ENCODE data around the gene PEG3.
"Not testable (repeated sequence)": the region's sequence is repeated elsewhere in the genome, so short reads cannot be mapped to it uniquely, and the experiment has no call there.

Gene PEG3

DNA sequence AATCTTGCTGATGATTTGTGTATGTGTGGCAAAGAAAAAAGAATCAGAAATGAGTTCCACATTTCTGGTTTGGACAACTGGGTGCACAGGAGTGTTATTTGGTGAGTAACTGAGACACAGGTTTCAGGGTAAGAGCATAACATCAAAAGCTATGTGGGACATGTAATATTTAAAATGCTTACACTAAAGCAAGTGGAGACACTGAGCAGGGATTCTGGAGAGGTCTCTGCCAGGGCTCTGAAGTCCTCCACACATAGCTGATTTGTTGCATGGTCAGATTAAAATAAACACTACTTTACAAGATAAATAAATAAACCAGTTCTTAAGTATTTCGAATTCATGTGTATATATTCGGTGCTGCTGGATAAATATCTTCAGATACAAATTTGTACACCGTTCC lies 16.3 kb upstream of the PEG3 start:
- H3K27ac ChIP-seq, result no peak overlapping the region
- TF ChIP-seq ZFX (IDR thresholded peaks at IDR 0.05), result no peak
- TF ChIP-seq, protein P1, sequence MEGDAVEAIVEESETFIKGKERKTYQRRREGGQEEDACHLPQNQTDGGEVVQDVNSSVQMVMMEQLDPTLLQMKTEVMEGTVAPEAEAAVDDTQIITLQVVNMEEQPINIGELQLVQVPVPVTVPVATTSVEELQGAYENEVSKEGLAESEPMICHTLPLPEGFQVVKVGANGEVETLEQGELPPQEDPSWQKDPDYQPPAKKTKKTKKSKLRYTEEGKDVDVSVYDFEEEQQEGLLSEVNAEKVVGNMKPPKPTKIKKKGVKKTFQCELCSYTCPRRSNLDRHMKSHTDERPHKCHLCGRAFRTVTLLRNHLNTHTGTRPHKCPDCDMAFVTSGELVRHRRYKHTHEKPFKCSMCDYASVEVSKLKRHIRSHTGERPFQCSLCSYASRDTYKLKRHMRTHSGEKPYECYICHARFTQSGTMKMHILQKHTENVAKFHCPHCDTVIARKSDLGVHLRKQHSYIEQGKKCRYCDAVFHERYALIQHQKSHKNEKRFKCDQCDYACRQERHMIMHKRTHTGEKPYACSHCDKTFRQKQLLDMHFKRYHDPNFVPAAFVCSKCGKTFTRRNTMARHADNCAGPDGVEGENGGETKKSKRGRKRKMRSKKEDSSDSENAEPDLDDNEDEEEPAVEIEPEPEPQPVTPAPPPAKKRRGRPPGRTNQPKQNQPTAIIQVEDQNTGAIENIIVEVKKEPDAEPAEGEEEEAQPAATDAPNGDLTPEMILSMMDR (conservative IDR thresholded peaks at IDR 0.05), result no peak

DNA sequence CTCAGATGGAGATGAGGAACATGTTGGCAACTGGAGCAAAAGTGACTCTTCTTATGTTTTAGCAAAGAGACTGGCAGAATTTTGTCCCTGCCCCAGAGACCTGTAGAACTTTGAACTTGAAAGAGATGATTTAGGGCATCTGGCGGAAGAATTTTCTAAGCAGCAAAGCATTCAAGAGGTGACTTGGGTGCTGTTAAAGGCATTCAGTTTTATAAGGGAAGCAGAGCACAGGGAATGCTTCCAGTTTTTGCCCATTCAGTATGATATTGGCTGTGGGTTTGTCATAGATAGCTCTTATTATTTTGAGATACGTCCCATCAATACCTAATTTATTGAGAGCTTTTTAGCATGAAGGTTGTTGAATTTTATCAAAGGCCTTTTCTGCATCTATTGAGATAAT lies 11.8 kb upstream of the PEG3 start:
- H3K27ac ChIP-seq, result not testable (repeated sequence)

DNA sequence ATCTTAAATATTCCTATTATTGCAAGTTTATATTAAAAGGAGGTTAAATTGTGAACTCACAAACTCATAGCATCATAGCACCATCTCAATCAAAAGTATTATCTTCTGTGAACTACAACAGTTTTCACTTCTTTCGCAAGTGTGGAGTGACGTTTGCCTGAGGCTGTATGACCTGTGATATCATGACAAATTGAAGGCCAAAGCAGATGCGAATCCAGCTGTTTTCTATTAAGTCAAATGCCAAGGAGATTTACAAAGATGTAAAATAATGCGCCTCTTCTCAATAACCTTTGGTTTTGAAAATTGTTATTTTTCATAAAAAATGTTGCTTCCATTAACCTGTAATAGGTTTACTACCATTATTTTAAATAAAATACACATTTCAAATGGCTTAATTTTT lies 7.6 kb upstream of the PEG3 start:
- H3K27ac ChIP-seq, result no peak overlapping the region
- TF ChIP-seq, protein P1 (conservative IDR thresholded peaks at IDR 0.05), result no peak
- no peak for TF ChIP-seq ZFX (IDR thresholded peaks at IDR 0.05)

DNA sequence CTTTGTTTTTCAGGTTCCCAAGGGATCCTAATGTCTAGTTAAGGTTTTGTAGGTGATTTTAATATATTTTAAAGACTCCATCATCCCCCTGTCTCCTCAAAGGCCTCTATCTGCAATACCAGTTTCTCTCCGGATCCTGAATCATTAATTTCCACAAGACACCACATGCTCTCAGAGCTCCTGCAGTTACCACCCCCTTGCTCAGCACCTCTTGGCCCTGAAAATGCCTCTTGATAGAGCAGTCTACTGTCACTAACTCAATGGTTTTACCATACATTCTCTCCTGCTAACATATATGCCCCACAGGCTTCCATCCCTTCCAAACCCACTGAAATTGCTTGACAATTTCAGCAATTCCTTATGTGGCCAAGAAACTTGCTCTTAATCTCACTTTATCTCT lies 1.9 kb upstream of the PEG3 start:
- H3K27ac ChIP-seq, result no peak overlapping the region
- no peak for TF ChIP-seq ZFX (IDR thresholded peaks at IDR 0.05)
- TF ChIP-seq, protein P1 (conservative IDR thresholded peaks at IDR 0.05), result no peak

DNA sequence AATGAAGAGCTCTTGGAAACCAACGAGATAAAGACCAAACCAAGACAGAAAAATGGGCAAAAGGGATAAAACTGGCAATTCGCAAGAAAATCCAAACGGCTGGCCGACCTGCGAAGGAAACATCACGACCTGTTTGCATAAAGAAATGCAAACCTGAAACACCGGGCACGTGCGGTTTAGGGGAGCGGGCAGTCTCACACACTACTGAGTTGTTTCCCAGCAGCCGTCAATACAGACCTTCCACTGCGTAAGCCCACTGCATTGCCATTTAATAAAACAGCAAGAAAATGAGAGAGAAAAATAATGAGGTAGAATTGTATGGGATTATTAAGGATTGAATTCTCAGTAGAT lies 642 bp upstream of the PEG3 start:
- H3K27ac ChIP-seq, result no peak overlapping the region
- TF ChIP-seq ZFX (IDR thresholded peaks at IDR 0.05), result no peak
- TF ChIP-seq, protein P1 (conservative IDR thresholded peaks at IDR 0.05), result no peak

DNA sequence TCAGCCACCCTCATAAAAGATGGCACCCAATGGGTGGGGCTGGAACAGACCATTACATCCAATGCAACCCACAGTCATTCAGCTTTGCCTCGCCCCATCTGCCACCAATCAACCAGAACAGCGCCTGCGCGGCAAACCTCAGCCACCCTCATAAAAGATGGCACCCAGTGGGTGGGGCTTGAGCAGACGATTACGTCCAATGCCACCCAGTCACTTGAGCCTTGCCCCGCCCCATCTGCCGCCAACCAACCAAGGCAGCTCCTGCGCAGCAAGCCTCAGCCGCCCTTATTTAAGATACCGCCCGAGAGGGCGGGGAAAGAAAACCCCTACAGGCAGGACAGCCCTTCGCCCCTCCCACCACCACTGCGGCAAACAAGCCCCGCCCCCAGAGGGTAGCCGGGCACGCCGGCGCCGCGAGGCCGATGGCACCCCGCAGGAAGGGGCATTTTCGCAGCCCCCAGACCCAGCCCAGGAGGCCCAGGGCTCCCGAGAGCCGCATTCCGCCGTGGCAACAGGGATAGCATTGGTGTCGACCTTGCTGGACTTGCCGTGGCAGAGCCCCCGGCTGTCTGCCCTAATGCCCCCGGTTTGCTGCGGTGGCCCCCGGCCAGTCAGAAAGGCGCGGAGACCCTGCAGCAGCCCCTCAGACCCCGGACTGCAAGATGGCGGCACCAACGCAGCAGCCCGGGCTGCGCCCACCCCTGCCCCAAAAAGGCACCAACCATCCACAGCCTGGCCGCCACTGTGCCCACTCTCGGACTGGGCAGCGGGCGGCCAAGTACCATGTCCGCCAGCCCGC lies 675 bp downstream of the PEG3 start:
- TF ChIP-seq ZFX (IDR thresholded peaks at IDR 0.05), result no peak
- TF ChIP-seq, protein P1 (conservative IDR thresholded peaks at IDR 0.05), result no peak
- H3K27ac ChIP-seq, result no peak overlapping the region

DNA sequence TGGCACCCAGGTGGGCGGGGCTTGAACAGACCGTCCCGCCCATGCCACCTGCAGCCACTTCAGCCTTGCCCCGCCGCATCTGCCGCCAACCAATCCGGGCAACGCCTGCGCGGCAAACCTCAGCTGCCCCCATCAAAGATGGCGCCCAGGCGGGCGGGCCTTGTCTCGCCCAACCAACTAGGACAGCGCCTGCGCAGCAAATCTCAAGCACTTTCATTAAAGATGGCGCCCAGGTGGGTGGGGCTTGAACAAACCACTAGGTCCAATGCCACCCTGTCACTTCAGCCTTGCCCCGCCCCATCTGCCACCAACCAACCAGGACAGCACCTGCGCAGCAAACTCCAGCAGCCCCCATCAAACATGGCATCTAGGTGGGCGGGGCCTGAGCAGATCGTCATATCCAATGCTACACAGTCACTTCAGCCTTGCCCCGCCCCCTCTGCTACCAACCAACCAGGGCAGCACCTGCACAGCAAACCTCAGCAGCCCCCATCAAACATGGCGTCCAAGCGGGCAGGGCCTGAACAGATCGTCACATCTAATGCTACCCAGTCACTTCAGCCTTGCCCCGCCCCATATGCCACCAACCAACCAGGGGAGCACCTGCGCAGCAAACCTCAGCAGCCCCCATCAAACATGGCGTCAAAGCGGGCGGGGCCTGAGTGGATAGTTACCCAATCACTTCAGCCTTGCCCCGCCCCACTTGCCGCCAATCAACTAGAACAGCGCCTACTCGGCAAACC lies 1.4 kb downstream of the PEG3 start:
- no peak overlapping the region; the same call in 1 of the 2 replicates for H3K27ac ChIP-seq
- no peak for TF ChIP-seq ZFX (IDR thresholded peaks at IDR 0.05)
- TF ChIP-seq, protein P1 (conservative IDR thresholded peaks at IDR 0.05), result no peak

Measured in C4-2B (cell line).